Uterus (tissue), 4 donors: ENCODE results near the gene TAX1BP1. TPM values are rescaled to one million over a fixed set of nuclear protein-coding genes. Genes with fewer than 3 reads are reported as not detected.

ENCODE experiments used
- DNase-seq, 2 donors: peaks; one replicate each; pipeline ENCODE4 v3.0.0-alpha.2; 2019 to 2020
- H3K27ac ChIP-seq, 2 donors: fragments of 200-600 bp; sonication (generic); 1 replicate in 1 of 2; 2 replicates in 1 of 2; pipeline ENCODE4 v1.5.1; 2016 to 2018
- H3K27me3 ChIP-seq, 2 donors: fragments of 200-600 bp; sonication (generic); one replicate each; pipeline ENCODE4 v1.5.1; 2018 to 2019; ENCODE audit warnings: control low read depth in 1 of 2
- H3K36me3 ChIP-seq, 2 donors: fragments of 200-600 bp; sonication (generic); one replicate each; pipeline ENCODE4 v1.5.1; 2019; ENCODE audit warnings: control low read depth in 1 of 2
- H3K4me1 ChIP-seq, 2 donors: fragments of 200-600 bp; sonication (generic); one replicate each; pipeline ENCODE4 v1.5.1; 2018 to 2019; ENCODE audit warnings: control low read depth in 1 of 2
- H3K4me3 ChIP-seq, 2 donors: fragments of 200-600 bp; sonication (generic); 1 replicate in 1 of 2; 2 replicates in 1 of 2; pipeline ENCODE4 v1.5.1; 2018 to 2019; ENCODE audit warnings: mild to moderate bottlenecking in 1 of 2
- H3K9me3 ChIP-seq, 2 donors: fragments of 200-600 bp; sonication (generic); one replicate each; pipeline ENCODE4 v1.5.1; 2019; ENCODE audit warnings: control low read depth in 1 of 2
- POLR2A ChIP-seq, 2 donors: fragments of 450-650 bp; IDR thresholded peaks; one replicate each; pipeline ENCODE4 v1.6.1; 2016; ENCODE audit warnings: antibody characterized with exemption in 2 of 2, mild to moderate bottlenecking in 1 of 2, moderate library complexity in 1 of 2
- intact Hi-C: fragments of 100-400 bp; cut with DNase I; formaldehyde crosslinking; loops from one replicate; pipeline ENCODE4 v1.15.1; 2023; ENCODE audit warnings: low total_unique reads
- total RNA-seq, 4 donors: library from RNA; depleted of rRNA in 3 of 4; stranded (reverse); fragments of >200 nt in 3 of 4; gene quantifications; one replicate each; pipeline versions ENCODE4 v1.1.0 to v1.2.4, GENCODE V29; 2014 to 2023
- TF ChIP-seq, protein P1 (sequence below), 4 experiments: fragments of 200-600 bp in 2 of 4; fragments of 450-650 bp in 2 of 4; sonication (generic) in 2 of 4; IDR thresholded peaks; one replicate each; pipeline ENCODE4 v1.5.1; 2016 to 2019; ENCODE audit warnings: antibody characterized with exemption in 4 of 4, mild to moderate bottlenecking in 2 of 4, moderate library complexity in 1 of 4
- donor health status: DM: yes; HTN: yes; CAD: no.

Gene TAX1BP1
- total RNA-seq, 4 donors from 2014 or later: 46.4 to 121 (median 77.3) TPM

DNA sequence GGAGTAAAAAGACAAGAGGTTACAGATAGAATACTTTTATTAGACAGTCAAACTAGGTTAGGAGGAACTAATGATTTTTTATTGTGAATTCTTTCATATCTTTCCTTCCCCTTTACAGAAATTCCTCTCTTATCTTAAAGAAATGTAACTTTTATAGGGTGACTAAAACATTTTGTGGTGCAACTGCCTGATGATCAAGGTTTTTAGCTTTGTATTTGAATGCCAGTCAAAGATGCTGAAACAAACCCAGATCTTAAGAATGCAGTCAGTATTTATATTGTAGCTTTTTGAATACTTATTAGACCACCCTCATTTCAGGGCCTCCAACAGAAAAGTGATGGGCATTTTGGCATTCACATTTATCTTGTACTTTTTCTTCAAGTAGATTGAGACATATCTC, 27.4 kb downstream of the TAX1BP1 start:
- H3K36me3 ChIP-seq: no peaks in the 10 kb centered on the region
- no peaks in the 10 kb centered on the region for H3K4me1 ChIP-seq
- intact Hi-C loops: no loop called here
- no peak overlapping the region for H3K27ac ChIP-seq
- H3K9me3 ChIP-seq: no peaks in the 10 kb centered on the region
- no peak for DNase-seq
- TF ChIP-seq, protein P1, sequence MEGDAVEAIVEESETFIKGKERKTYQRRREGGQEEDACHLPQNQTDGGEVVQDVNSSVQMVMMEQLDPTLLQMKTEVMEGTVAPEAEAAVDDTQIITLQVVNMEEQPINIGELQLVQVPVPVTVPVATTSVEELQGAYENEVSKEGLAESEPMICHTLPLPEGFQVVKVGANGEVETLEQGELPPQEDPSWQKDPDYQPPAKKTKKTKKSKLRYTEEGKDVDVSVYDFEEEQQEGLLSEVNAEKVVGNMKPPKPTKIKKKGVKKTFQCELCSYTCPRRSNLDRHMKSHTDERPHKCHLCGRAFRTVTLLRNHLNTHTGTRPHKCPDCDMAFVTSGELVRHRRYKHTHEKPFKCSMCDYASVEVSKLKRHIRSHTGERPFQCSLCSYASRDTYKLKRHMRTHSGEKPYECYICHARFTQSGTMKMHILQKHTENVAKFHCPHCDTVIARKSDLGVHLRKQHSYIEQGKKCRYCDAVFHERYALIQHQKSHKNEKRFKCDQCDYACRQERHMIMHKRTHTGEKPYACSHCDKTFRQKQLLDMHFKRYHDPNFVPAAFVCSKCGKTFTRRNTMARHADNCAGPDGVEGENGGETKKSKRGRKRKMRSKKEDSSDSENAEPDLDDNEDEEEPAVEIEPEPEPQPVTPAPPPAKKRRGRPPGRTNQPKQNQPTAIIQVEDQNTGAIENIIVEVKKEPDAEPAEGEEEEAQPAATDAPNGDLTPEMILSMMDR (IDR thresholded peaks at IDR 0.05): no peak
- no peak for TF ChIP-seq POLR2A (IDR thresholded peaks at IDR 0.05)
- H3K4me3 ChIP-seq: no peak overlapping the region
- H3K27me3 ChIP-seq: no peaks in the 10 kb centered on the region

GRCh38 chr7:27771111-27771510, 31.1 kb downstream of the TAX1BP1 start:
- intact Hi-C loops: no loop called here
- no peak for TF ChIP-seq POLR2A (IDR thresholded peaks at IDR 0.05)
- TF ChIP-seq, protein P1 (IDR thresholded peaks at IDR 0.05): no peak

DNA sequence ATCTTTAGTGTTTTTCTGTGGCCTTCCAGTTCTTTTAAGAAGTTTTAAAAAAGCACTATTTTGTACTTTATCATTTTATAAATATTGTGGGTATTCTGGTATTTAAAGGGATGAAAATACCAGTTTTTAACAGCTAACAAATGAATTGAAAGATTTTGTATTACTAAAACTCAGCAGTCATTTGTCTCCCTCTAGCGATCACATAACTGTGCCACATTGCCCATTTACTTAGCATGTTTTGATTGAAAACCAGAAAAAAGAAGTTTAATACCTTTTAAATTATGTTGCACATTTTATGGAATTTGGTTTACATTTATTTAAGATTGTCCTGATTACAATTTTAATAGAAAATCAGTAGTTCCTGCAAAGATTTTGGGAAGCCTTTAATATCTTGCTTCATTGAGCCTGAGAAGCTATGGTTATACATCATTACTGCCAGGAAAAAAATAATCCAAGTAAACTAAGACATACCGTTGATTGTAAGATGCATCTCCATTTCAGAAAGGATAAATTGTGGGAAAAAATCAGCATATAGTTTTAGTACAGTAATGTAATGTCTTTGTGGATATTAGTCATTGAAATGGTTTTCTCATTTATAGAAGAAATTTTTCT, 34.9 kb downstream of the TAX1BP1 start:
- Histone ChIP-seq H3K4me1 (no peaks in the 10 kb centered on the region), H3K27me3 (no peaks in the 10 kb centered on the region), H3K36me3 (no peaks in the 10 kb centered on the region), H3K9me3 (no peaks in the 10 kb centered on the region), H3K27ac (no peak overlapping the region), H3K4me3 (no peak overlapping the region)
- TF ChIP-seq POLR2A (IDR thresholded peaks at IDR 0.05): no peak
- TF ChIP-seq, protein P1 (IDR thresholded peaks at IDR 0.05): peak; percentile 33 to 57 (median 42)
- DNase-seq: no peak
- intact Hi-C loops: no loop called here

More at GRCh38 chr7:27771111-27771510, 31.1 kb downstream of the TAX1BP1 start:
- no peak for DNase-seq
- Histone ChIP-seq H3K27ac (no peak overlapping the region), H3K27me3 (no peaks in the 10 kb centered on the region), H3K4me1 (no peaks in the 10 kb centered on the region), H3K4me3 (no peak overlapping the region), H3K36me3 (no peaks in the 10 kb centered on the region), H3K9me3 (no peaks in the 10 kb centered on the region)

- Histone ChIP-seq H3K4me3 (no peak overlapping the region), H3K27ac (no peak overlapping the region), H3K4me1 (no peaks in the 10 kb centered on the region), H3K36me3 (no peaks in the 10 kb centered on the region), H3K27me3 (no peaks in the 10 kb centered on the region), H3K9me3 (no peaks in the 10 kb centered on the region)
- no peak for TF ChIP-seq POLR2A (IDR thresholded peaks at IDR 0.05)
- TF ChIP-seq, protein P1 (IDR thresholded peaks at IDR 0.05): no peak
- no peak for DNase-seq
- intact Hi-C loops: no loop called here
These were observed 35.8 kb downstream of the TAX1BP1 start for GRCh38 chr7:27775782-27776181.

DNA sequence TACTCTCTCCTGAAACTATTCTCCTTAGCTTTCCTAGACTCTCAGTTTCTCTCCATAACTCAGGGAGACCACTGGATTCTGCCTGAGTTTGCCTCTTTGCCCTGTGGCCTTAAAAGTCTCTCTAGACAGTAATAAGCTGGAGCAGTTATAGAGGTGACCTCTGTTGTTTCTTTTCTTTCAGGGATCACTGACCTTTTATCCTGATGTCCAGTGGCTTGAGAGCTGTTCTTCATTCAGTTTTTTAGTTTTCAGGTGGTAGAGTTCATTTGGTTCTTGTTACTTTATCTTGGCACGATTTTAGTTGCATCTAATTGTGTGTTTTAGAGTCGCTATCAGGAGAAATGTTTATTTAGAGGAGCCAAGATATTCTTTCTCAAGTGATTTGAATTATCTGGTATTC, 37.7 kb downstream of the TAX1BP1 start:
- TF ChIP-seq, protein P1 (IDR thresholded peaks at IDR 0.05): no peak
- TF ChIP-seq POLR2A (IDR thresholded peaks at IDR 0.05): no peak
- intact Hi-C loops: no loop called here
- no peaks in the 10 kb centered on the region for H3K27me3 ChIP-seq
- H3K9me3 ChIP-seq: no peaks in the 10 kb centered on the region
- H3K4me1 ChIP-seq: peaks cover 0 to 2% of the 10 kb centered on the region in 2 donors
- no peaks in the 10 kb centered on the region for H3K36me3 ChIP-seq
- H3K4me3 ChIP-seq: no peak overlapping the region
- no peak for DNase-seq
- no peak overlapping the region for H3K27ac ChIP-seq
